B cell (primary cell): ENCODE results near the gene ZFR. TPM values are rescaled to one million over a fixed set of nuclear protein-coding genes. Genes with fewer than 3 reads are reported as not detected.

Source experiments
- ATAC-seq: fragments of 200-7000 bp; cut with Tn5 transposase; one replicate; pipeline ENCODE4 v1.10.0; 2021; ENCODE audit warnings: low read depth, mild to moderate bottlenecking, moderate number of reproducible peaks, moderate library complexity
- CTCF ChIA-PET: fragments of 350-600 bp; sonication (Branson Sonifier 250); formaldehyde crosslinking; loops from one replicate; lab custom pipeline; 2021; ENCODE audit warnings: antibody characterized with exemption, inconsistent platforms; lab: Charles Lee
- POLR2A ChIA-PET: fragments of 350-600 bp; sonication (Branson Sonifier 250); formaldehyde crosslinking; loops from one replicate; lab custom pipeline; 2021; ENCODE audit warnings: antibody characterized with exemption; lab: Charles Lee
- DNase-seq: peaks from one replicate; pipeline ENCODE4 v3.0.0; 2013
- H2AFZ ChIP-seq: 2 replicates; pipeline ENCODE4 v1.6.1; 2012; ENCODE audit warnings: mild to moderate bottlenecking, low read depth, low read length; ENCODE audit not compliant: insufficient read depth, poor library complexity, severe bottlenecking
- H3K27ac ChIP-seq, 2 donors: 1 replicate in 1 of 2; 2 replicates in 1 of 2; pipeline ENCODE4 v1.5.1; 2012 to 2013; ENCODE audit warnings: low read length in 2 of 2, mild to moderate bottlenecking in 2 of 2, moderate library complexity in 1 of 2
- H3K27me3 ChIP-seq, 4 experiments: fragments of 200-600 bp in 1 of 4; sonication (generic) in 1 of 4; replicated peaks in 1 of 4; 1 replicate in 2 of 4; 2 replicates in 2 of 4; pipeline versions ENCODE4 v1.6.1 to v1.7.0; 2013 to 2016; ENCODE audit warnings: low read length in 3 of 4, mild to moderate bottlenecking in 2 of 4, mixed read lengths in 1 of 4, moderate library complexity in 1 of 4; ENCODE audit not compliant: insufficient read depth in 4 of 4, control insufficient read depth in 3 of 4; ENCODE audit errors: control extremely low read depth in 1 of 4
- H3K36me3 ChIP-seq, 2 experiments: replicated peaks in 1 of 2; 1 replicate in 1 of 2; 2 replicates in 1 of 2; pipeline versions ENCODE4 v1.6.1 to v1.7.1; 2013; ENCODE audit warnings: low read length in 1 of 2; ENCODE audit not compliant: insufficient read depth in 2 of 2, control insufficient read depth in 1 of 2; ENCODE audit errors: control extremely low read depth in 1 of 2, extremely low read depth in 1 of 2
- H3K4me1 ChIP-seq, 2 donors: fragments of 200-600 bp in 1 of 2; sonication (generic) in 1 of 2; 1 replicate in 1 of 2; 2 replicates in 1 of 2; pipeline versions ENCODE4 v1.5.1 to v1.6.1; 2013 to 2017; ENCODE audit warnings: low read length in 2 of 2; ENCODE audit not compliant: control insufficient read depth in 2 of 2, insufficient read depth in 2 of 2
- H3K4me2 ChIP-seq: replicated peaks from 2 replicates; pipeline ENCODE3; 2012; ENCODE audit warnings: mild to moderate bottlenecking, low read depth, low read length; ENCODE audit not compliant: poor library complexity, severe bottlenecking
- H3K4me3 ChIP-seq, 5 experiments: fragments of 200-600 bp in 1 of 5; sonication (generic) in 1 of 5; 1 replicate in 3 of 5; 2 replicates in 2 of 5; pipeline versions ENCODE4 v1.5.1 to v1.7.0; 2011 to 2016; ENCODE audit warnings: low read length in 4 of 5, mild to moderate bottlenecking in 4 of 5, low read depth in 2 of 5, control low read depth in 1 of 5, moderate library complexity in 1 of 5; ENCODE audit not compliant: insufficient read depth in 1 of 5; ENCODE audit errors: control extremely low read depth in 1 of 5, extremely low read depth in 1 of 5
- H3K79me2 ChIP-seq: fragments of 200-600 bp; sonication (generic); one replicate; pipeline ENCODE4 v1.6.0; 2016; ENCODE audit warnings: low read length; ENCODE audit not compliant: control insufficient read depth, insufficient read depth
- H3K9ac ChIP-seq: fragments of 200-600 bp; sonication (generic); 2 replicates; pipeline ENCODE4 v1.6.1; 2017; ENCODE audit warnings: mild to moderate bottlenecking, low read length, moderate library complexity
- H3K9me3 ChIP-seq, 3 donors: one replicate each; pipeline versions ENCODE4 v1.6.1 to v1.7.1; 2013; ENCODE audit warnings: low read length in 2 of 3; ENCODE audit not compliant: control insufficient read depth in 2 of 3, insufficient read depth in 1 of 3; ENCODE audit errors: control extremely low read depth in 1 of 3
- H4K20me1 ChIP-seq: 2 replicates; pipeline ENCODE4 v1.6.0; 2012; ENCODE audit warnings: mild to moderate bottlenecking, low read length; ENCODE audit not compliant: insufficient read depth, control insufficient read depth, poor library complexity, severe bottlenecking
- H3K27ac Mint-ChIP-seq: one replicate; pipeline ENCODE4 v1.8.0; 2021; ENCODE audit warnings: mixed read lengths
- H3K27me3 Mint-ChIP-seq: one replicate; pipeline ENCODE4 v1.8.0; 2021; ENCODE audit warnings: mixed read lengths
- H3K4me1 Mint-ChIP-seq: one replicate; pipeline ENCODE4 v1.8.0; 2021; ENCODE audit warnings: mixed read lengths
- H3K4me3 Mint-ChIP-seq: one replicate; pipeline ENCODE4 v1.8.0; 2021; ENCODE audit warnings: mixed read lengths
- H3K9me3 Mint-ChIP-seq: one replicate; pipeline ENCODE4 v1.8.0; 2022; ENCODE audit warnings: mixed read lengths; ENCODE audit not compliant: insufficient read depth
- CTCF ChIP-seq: fragments of 200-600 bp; IDR thresholded peaks from one replicate; pipeline ENCODE4 v1.8.0; 2022; ENCODE audit warnings: antibody characterized with exemption, mild to moderate bottlenecking
- EZH2 ChIP-seq: IDR thresholded peaks from 2 replicates; pipeline ENCODE4 v1.6.1; 2012; ENCODE audit warnings: borderline replicate concordance, low read depth, mild to moderate bottlenecking, moderate library complexity, low read length; ENCODE audit not compliant: insufficient read depth, poor library complexity, severe bottlenecking
- WGBS: methylation state at CpG from one replicate; pipeline ENCODE4 v1.1.5; 2013; ENCODE audit warnings: missing lambda C conversion rate; ENCODE audit not compliant: insufficient coverage; 5-methylcytosine and 5-hydroxymethylcytosine counted together
- intact Hi-C: fragments of 100-400 bp; cut with micrococcal nuclease; formaldehyde crosslinking; loops from one replicate; pipeline ENCODE4 v1.10.0; 2022
- polyA plus RNA-seq: library from polyadenylated mRNA; depleted of rRNA; stranded (reverse); fragments of >200 nt; gene quantifications from 2 replicates; pipeline ENCODE4 v1.2.3, GENCODE V29; 2012
- total RNA-seq, 2 donors: library from RNA; stranded (reverse); fragments of 120-200 nt in 1 of 2; gene quantifications; 1 replicate in 1 of 2; 2 replicates in 1 of 2; pipeline versions ENCODE4 v1.2.3 to v1.2.4, GENCODE V29; 2013 to 2022

ZFR gene
- total and polyA plus RNA-seq, 2 donors (not counting 1 experiment from before 2014, with no cell fraction given): 31.4 to 69.0 TPM

- WGBS: no CpG with 5 or more reads among the region's 1 CpG
- H3K79me2 ChIP-seq: no peaks in the 10 kb centered on the region
These were observed 6.4 kb upstream of the ZFR start for GRCh38 chr5:32450952-32451351.

GRCh38 chr5:32449262-32449661 is 4.7 kb upstream of the ZFR start:
- Histone ChIP-seq H3K27me3 (no peaks in the 10 kb centered on the region), H3K4me2 (no peak overlapping the region), H3K27ac (no peak overlapping the region), H4K20me1 (no peaks in the 10 kb centered on the region), H3K9me3 (no peaks in the 10 kb centered on the region), H3K79me2 (peaks cover 9% of the 10 kb centered on the region), H3K9ac (no peak overlapping the region), H2AFZ (no peak overlapping the region), H3K36me3 (no peaks in the 10 kb centered on the region), H3K4me3 (no peak overlapping the region), H3K4me1 (peaks cover 25 to 29% of the 10 kb centered on the region in 2 donors)
- intact Hi-C loops: loop anchor here (5.0 kb wide), 1 partner anchor 38 kb away; no protein-coding TSS in a partner anchor
- ATAC-seq (no peak), DNase-seq (no peak)
- Mint-ChIP-seq H3K27me3 (peaks cover 7% of the 10 kb centered on the region), H3K4me1 (peaks cover 30% of the 10 kb centered on the region), H3K9me3 (no peaks in the 10 kb centered on the region), H3K27ac (no peak overlapping the region), H3K4me3 (no peak overlapping the region)
- ChIA-PET CTCF (interaction anchor here (1.0 to 2.5 kb wide), 2 partner anchors 40 to 140 kb away, joined by 4 to 10 read pairs; no protein-coding TSS in a partner anchor), POLR2A (no interaction called here)
- no CpG with 5 or more reads among the region's 2 CpGs for WGBS
- TF ChIP-seq EZH2 (no peak), CTCF (no peak)

More at GRCh38 chr5:32450952-32451351, 6.4 kb upstream of the ZFR start:
- DNase-seq (no peak), ATAC-seq (no peak)
- Histone ChIP-seq H2AFZ (no peak overlapping the region), H3K9me3 (no peaks in the 10 kb centered on the region), H3K4me3 (no peak overlapping the region), H3K4me2 (no peak overlapping the region), H3K4me1 (peaks cover 13 to 16% of the 10 kb centered on the region in 2 donors), H3K9ac (no peak overlapping the region), H3K27me3 (no peaks in the 10 kb centered on the region), H4K20me1 (no peaks in the 10 kb centered on the region), H3K36me3 (no peaks in the 10 kb centered on the region), H3K27ac (no peak overlapping the region)
- H3K27ac Mint-ChIP-seq: no peak overlapping the region
- ChIA-PET POLR2A (no interaction called here), CTCF (interaction anchor here (0.7 to 2.4 kb wide), 2 partner anchors 39 to 80 kb away, joined by 3 to 9 read pairs; no protein-coding TSS in a partner anchor)
- H3K4me1 Mint-ChIP-seq: peaks cover 18% of the 10 kb centered on the region
- intact Hi-C loops: no loop called here
- peaks cover 16% of the 10 kb centered on the region for H3K27me3 Mint-ChIP-seq
- no peak overlapping the region for H3K4me3 Mint-ChIP-seq
- H3K9me3 Mint-ChIP-seq: no peaks in the 10 kb centered on the region
- TF ChIP-seq EZH2 (no peak), CTCF (no peak)
